ENCODE data around the gene METTL17. TPM values are rescaled to one million over a fixed set of nuclear protein-coding genes. Genes with fewer than 3 reads are reported as not detected.

METTL17 gene
- total and polyA plus RNA-seq, 2 of the 13 experiments (the other 11 are each of a cell fraction or from before 2014, with no cell fraction given), result 122 to 199 TPM

DNA sequence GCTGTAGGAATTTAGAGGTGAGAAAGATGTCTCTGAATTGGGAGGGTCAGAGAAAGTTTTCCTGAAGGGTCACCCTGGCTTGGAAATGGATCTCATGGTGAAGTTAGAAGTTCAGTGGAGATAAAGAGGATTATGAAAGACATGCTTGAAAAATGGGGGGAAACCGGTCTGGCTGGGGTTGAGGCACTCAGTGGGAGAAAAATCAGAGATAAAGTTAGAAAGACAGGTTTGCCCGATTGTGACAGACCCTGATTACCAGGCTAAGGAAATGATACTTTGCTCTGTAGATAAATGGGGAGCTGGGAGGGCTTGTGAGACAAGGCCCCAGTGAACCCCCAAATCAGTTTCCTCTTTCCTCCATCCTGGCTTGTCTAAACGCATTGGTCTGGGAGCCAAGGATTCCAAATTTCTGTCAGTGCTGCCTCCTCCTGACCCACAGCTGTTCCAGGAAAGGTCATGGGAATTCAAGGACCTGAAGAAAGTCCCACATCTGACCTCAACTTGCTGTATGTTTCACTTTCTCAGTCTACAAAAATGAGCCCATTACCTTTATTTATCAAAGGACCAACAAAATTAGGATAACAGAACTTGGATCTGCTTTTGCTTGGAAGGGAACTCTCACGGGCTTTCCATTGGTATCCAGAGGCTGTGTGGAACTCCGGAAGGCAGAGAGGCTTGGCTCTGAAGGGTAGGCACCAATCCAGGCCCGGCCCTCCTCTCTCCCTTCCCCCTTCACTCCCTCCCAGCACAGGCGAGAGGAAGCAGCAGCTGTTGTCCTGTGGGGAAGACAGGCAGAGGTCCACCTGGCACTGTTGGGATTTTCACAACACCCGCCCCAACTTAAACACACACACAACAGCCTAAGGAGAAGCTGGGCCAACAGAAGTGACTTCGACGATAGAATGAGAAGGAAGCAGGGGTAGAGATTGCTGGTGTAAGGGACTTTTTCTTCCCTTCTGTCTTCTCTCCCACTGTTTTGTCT is 49.0 kb downstream of the METTL17 start (continued):
- TF ChIP-seq ZNF281 (CRISPR knock-in tag; IDR thresholded peaks at IDR 0.05; ENCODE audit: borderline replicate concordance) (peak; percentile 89), SOX13 (IDR thresholded peaks at IDR 0.05) (no peak), SOX13 (CRISPR knock-in tag; conservative IDR thresholded peaks at IDR 0.05 in 1 of 2, IDR thresholded peaks at IDR 0.05 in 1 of 2) (peak in 1 of 2 experiments; percentile 19; a peak in 1 of 4 replicates), ZNF292 (CRISPR knock-in tag; IDR thresholded peaks at IDR 0.05; ENCODE audit: borderline replicate concordance, low read depth) (peak; percentile 95; the same call in 1 of the 2 replicates), REL (CRISPR knock-in tag; conservative IDR thresholded peaks at IDR 0.05) (no peak), ELF3 (CRISPR knock-in tag; IDR thresholded peaks at IDR 0.05) (peak; percentile 72), RARG (CRISPR knock-in tag; IDR thresholded peaks at IDR 0.05; ENCODE audit: low read depth) (no peak), FOSL2 (CRISPR knock-in tag; IDR thresholded peaks at IDR 0.05) (0 out of 2 replicates have a peak, but pooled peaks have one; percentile 13), NFIC (IDR thresholded peaks at IDR 0.05; ENCODE audit: low read length) (no peak), ZNF782 (CRISPR knock-in tag; IDR thresholded peaks at IDR 0.05; ENCODE audit: borderline replicate concordance) (0 out of 2 replicates have a peak, but pooled peaks have one; percentile 32), ZNF552 (CRISPR knock-in tag; IDR thresholded peaks at IDR 0.05; ENCODE audit: borderline replicate concordance) (0 out of 2 replicates have a peak, but pooled peaks have one; percentile 33), PITX1 (CRISPR knock-in tag; IDR thresholded peaks at IDR 0.05) (peak; percentile 75; the same call in 1 of the 2 replicates), MIER2 (CRISPR knock-in tag; IDR thresholded peaks at IDR 0.05) (peak; percentile 14; the same call in 1 of the 2 replicates), HOXA3 (CRISPR knock-in tag; IDR thresholded peaks at IDR 0.05) (peak; percentile 37; the same call in 1 of the 2 replicates)
- TF ChIP-seq, protein P1, sequence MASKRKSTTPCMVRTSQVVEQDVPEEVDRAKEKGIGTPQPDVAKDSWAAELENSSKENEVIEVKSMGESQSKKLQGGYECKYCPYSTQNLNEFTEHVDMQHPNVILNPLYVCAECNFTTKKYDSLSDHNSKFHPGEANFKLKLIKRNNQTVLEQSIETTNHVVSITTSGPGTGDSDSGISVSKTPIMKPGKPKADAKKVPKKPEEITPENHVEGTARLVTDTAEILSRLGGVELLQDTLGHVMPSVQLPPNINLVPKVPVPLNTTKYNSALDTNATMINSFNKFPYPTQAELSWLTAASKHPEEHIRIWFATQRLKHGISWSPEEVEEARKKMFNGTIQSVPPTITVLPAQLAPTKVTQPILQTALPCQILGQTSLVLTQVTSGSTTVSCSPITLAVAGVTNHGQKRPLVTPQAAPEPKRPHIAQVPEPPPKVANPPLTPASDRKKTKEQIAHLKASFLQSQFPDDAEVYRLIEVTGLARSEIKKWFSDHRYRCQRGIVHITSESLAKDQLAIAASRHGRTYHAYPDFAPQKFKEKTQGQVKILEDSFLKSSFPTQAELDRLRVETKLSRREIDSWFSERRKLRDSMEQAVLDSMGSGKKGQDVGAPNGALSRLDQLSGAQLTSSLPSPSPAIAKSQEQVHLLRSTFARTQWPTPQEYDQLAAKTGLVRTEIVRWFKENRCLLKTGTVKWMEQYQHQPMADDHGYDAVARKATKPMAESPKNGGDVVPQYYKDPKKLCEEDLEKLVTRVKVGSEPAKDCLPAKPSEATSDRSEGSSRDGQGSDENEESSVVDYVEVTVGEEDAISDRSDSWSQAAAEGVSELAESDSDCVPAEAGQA (IDR thresholded peaks at IDR 0.05; ENCODE audit: low read depth), result no peak
- TF ChIP-seq, protein P1 (CRISPR knock-in tag; IDR thresholded peaks at IDR 0.05; ENCODE audit: borderline replicate concordance), result no peak

Measured in HepG2 (cell line).